Embryonic facial prominence (tissue), 1 donor: ENCODE data around the gene TAC4.
"Not testable (repeated sequence)": the region's sequence is repeated elsewhere in the genome, so short reads cannot be mapped to it uniquely, and the experiment has no call there.

Experiments used
- DNase-seq: peaks from one replicate; pipeline ENCODE4 v3.0.0-alpha.2; 2016; ENCODE audit errors: extremely low spot score

Gene TAC4

DNA sequence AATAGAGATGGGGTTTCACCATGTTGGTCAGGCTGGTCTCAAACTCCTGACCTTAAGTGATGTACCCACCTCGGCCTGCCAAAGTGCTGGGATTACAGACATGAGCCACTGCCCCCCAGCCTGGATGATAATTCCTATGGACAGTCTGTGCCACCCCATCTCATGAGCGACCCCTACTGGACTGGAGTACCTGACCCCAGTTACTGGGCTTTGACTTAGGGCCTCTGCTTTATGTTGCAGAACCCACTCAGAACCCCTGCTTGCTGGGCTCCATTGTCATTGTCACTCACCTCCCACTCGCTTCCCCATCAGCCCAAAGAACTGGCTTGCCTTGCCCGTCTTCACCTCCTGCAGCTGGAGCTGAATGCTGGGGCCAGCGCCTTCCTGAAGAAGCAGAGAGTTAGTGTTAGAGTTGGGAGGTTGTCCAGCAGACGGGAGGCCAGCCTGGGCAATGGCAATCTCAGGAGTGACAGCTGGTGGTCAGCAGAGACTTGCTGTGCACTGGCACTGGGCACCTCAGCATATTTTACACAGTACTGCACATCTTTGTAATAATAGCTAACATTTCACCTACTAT, 4.0 kb downstream of the TAC4 start:
- DNase-seq, result no peak

DNA sequence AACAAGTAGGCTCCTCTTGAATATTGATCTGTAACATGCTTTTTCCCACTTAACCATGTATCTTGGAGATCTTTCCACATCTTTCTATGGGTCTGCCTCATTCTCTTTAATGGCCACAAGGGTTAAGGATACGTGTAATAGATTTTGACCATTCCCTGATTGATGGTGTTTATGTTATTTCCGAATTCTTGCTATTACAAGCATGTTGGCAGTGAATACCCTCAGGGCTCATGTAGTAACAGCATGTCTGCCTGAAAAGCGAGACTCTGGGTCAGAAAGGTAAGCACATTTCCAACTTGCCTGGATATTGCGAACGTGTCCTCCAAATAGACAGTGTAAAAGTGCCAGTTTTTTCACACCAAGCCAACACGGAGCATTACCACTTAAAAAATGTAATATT, 5.0 kb downstream of the TAC4 start:
- no peak for DNase-seq

DNA sequence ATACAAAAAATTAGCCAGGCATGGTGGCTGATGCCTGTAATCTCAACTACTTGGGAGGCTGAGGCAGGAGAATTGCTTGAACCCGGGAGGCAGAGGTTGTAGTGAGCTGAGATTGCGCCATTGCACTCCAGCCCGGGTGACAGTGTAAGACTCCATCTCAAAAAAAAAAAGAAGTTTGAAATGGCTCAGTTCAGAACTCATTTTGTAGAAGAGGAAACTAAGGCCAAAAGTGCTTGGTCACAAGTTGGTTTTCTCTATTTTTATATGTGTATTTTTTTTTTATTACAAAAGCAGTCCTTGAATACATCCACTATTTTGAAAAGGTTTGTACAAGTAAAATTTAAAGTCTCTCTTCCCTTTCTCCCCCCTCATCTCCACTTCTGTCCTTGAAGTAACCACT, 5.5 kb downstream of the TAC4 start:
- DNase-seq, result no peak

DNA sequence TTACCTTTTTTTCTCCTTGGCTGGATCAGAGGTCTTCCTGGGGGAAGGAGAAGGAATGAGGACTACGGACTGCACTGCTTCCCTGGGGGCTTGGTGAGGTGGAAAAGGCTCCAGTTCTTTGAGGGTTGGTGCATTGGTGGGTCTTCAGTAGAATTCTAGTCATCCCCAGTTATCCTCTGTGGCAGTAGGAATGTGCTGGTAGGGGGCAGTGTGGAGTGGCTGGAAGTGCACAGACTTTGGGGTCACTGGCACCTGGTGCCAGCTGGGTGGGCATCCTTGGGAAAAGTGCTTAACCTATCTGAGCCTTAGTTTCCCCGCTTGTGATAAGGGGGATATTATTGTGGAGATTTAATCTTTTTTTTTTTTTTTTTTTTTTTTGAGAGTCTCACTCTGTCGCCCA, 6.3 kb downstream of the TAC4 start:
- no peak for DNase-seq

DNA sequence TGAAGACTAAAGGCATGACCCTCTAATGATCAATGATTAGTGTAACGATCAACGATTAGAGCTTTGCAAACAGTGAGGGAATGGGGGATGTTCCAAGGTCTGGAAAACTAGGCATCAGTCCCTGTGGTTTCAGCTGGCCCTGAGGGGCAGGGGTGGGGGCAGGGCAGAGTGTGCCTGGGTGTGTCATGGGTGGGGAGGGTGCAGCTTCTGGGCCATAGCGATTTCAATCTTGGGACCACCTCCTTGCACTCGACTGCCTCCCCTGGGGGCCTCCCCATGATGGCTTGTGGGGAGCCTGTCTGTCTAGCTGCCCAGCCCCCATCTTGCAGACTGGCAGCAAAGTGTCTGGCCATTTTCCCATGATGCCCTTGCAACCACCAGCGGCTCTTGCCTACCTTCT, 8.4 kb downstream of the TAC4 start:
- no peak for DNase-seq

DNA sequence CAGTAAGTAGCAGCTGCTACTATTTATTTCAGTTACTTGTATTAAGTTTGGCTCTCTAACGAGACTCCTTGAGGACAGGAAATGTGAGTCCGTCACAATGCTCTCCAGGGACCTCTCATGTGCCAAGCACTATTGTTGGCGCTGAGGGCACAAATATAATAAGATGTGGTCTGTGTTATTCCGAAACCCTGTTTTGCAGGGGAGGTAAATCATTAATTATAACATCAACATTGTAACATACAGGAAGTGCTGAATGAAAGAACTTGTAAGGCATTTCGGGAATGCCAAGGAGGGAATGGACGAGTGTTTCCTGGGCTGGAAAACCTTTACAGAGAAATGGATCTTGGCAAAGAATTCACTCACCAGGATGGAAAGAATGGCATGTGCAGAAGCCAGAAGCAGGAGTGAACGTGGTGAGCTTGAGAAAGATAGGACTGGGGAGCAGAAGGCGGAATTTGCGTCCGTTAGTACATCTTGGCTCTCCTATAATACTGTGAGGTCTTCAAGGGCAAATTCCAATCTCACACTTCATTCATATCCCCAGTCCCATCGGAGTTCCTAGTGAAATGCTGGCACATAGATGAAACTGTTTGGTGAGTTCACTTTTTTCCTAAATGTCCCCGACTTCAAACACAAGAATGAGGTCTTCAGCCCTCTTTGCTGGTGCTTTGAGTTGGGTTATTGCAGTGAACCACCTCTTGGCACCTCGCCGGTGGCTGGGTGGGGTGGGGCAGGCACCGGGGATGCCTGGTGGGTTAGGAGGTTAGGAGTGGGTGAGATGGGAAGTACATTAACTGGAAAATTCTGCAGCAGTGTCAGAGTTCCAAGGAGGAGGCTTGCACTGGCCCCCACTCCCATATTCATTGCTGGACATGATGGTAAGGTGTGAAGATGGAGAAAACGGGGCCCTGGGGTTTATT, 11.5 kb downstream of the TAC4 start:
- DNase-seq, result no peak

DNA sequence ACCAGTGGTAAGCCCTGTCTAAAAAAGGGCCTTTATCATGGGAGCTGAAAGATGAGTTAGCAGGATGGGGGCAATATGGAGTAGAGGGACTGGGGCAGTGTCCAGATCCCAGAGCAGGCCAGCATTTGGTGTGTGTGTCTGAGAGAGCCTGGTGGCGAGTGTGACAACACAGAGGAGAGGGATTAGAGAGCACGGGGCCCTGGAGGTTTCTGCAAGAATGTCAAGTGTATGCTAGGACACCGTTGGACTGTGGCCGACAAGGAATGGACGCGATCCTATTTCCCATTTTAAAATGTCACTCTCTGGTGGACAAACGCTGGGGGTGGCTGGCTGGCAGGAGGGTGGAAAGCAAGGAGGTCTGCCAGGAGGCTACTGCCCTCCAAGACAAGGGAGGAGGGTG, 12.4 kb downstream of the TAC4 start:
- DNase-seq, result no peak

DNA sequence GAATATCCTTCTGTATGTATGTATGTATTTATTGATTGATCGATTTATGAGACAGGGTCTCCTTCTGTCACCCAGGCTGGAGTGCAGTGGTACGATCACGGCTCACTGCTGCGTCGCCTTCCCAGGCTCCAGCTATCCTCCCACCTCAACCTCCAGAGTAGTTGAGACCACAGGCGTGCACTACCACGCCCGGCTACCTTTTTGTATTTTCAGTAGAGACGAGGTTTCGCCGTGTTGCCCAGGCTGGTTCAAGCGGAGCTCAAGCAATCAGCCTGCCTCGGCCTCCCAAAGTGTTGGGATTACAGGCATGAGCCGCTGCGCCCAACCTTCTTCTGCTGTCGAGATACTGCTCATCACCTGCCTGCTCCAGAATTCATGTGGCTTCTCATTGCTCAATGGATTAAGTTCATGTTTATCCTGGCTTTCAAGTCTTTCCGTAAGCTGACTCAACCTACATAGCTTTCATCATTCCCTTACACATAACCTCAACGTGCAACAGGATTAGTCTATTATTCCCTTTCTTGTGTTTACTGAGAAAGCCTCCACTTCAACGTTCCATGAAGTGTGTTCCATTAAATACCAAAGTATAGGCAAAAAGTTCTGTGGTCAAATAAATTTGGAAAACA, 13.6 kb downstream of the TAC4 start:
- DNase-seq, result no peak

DNA sequence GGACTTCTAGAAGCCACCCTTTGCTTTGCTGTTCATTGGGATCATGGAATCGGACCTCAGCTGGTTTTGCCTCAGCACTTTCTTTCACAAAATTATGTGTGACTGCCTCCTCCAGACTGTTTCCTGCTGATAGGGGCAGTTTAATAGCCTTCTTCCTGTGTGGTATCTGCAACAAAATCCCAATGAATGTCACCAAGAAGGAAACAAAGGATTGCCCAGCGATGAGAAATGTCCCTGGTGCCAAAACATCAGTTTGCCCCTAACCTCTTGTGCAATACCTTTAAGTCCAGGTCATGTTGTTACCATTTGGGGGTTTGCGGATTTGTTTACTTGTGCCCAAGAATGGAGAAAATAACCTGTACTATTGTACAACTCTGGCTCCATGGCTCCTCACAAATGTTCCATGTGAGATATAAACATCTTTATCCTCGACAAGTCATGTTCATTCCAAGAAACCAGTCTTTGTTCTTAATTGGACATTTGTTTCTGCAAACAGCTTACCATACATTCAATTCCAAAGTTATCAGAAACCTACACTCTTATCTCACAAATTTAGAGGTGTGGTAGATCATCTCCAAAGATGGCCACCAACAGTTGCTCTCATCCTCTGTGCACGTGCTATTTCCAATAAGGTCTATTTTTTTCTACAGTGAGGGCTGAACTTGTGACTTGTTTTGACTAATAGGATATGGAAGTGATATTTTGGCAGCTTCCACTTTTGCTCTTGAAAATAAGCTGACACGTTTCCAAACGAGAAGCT, 14.8 kb downstream of the TAC4 start:
- no peak for DNase-seq

DNA sequence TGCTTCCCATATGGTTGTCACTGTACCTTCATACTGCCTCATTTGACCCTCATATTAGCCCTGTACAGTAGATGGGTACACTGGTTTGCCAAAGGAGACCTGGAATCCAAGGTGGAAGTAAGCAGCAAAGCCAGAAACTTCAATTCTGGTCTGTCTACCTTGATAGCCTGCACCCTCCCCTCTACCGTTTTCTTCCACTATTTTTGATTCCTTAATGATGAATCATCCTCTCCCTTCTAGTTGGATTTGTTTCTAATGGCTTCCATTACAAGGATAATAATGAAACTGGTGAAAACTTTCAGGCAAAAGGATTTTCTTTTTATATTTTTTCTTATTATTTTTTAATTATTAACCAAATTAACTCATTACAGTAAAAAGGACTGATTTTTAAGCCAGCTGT, 17.3 kb downstream of the TAC4 start:
- DNase-seq, result no peak

DNA sequence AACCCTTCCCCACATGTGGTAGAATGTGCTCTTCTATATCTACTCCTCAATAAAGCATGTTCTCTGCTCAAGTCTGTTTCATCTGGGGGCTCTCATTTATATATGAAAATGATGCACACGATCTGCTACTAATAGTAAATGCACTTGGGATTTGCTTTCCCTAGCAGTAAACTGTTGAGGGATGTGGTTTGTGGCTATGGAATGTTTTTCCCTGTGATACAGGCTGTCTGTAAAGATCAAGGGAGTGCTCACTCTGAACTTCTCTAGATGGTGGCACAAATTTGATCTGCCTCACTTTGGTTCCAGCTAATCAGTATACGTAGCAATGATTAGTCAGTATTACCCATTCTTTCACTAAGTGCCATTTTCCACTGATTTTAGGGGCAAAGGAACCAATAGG, 18.8 kb downstream of the TAC4 start:
- no peak for DNase-seq

DNA sequence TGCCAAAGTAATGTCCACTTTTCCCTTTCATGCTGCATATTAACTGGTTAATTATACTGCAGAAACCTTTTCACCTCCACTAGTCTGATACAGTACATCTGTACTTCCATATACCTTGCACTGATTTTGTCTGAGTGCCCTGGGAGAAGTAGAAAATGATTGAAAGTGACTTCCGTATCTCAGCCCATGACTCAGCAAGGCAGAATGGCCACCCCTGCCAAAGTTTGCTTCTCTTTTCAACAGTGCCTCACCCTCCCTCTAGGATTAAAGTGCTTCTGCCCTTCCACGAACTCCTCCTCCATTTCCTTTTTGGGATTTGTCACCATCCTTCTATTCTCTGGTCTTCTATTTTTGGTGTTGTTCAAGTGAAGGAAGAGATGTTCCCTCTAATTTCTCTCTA, 19.5 kb downstream of the TAC4 start:
- DNase-seq, result not testable (repeated sequence)

DNA sequence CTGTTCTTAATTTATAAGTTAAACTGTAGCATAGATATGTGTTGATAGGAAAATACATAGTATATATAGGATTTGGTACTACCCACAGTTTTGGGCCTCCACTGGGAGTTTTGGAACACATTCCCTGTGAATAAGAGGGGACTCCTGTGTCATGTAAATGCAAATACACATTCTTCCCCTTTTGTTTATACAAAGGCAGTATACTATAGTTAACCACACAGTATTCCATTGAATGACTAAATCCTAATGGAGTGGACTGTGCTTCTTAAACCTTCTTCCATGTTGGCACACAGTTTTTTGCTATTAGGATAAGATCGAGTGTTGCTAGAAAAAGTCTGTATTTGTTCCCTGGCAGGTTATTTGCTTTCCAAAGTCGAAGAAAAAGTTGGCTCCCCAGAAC, 22.2 kb downstream of the TAC4 start:
- no peak for DNase-seq

DNA sequence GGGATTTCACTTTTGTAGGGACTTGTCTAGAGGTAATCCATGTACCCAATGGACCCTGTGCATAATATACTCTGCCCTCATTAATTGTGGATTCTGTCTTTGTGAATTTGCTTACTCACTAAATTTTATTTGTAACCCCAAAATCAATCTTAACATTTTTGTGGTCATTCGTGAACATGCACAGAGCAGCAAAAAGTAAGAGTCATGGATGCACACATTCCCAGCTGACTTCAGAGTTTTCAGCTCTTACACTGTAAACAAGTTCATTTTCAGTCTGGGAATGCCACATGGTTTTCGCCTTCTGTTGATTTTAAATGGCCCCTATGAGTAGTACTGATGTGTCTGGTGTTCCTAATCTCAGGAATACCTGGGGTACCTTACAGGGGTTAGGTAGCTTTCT, 24.3 kb downstream of the TAC4 start:
- no peak for DNase-seq

DNA sequence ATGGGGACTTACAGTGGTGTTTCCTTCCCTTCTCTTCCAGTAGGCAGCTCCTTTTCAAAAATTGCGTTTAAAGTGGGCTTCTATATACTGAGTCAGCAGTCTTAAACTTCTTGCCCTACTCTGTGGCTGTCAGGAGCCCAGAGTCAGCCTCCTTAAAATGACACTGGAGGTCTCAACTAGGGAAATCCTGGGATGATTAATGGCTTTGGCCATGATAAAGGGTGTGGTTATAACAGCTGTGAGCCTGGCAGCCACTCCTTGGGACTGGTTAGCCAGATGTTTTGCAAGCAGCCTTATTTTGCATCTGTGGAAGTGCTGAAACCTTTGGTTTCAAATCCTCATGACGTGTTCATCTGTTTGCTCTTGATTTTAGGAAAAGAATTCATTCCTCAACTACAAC, 25.0 kb downstream of the TAC4 start:
- no peak for DNase-seq

DNA sequence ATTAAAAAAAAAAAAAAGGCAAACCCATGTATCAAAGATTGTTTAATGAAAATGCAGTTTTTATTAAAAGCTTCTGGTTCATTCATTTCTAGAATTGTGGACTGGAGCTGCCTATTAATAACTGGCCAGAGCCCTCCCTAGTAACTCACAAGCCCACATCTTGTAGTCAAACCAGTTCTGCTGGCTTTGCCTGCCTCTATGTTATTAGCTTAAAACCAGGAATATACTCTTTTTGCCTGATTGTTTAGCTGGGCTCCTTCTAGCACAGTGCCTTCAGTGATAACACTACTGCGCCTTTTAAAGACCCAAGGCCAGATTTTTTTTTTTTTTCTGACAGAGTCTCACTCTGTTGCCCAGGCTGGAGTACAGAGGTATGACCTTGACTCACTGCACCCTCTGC, 26.0 kb downstream of the TAC4 start:
- no peak for DNase-seq

DNA sequence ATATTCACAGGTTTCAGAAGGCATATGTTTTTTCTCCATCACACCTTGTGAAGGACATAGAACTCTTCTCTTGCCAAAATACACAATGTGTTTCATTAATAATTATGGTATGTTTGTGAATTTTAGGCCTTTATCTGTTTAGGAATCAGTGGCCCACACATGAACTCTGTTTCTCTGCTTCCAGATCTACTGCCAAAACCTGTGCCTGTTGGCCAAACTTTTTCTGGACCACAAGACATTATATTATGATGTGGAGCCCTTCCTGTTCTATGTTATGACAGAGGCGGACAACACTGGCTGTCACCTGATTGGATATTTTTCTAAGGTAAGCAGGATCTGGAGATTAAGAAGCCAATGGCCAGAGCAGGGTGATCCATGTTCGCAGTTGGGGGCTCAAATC, 26.4 kb downstream of the TAC4 start:
- DNase-seq, result no peak

DNA sequence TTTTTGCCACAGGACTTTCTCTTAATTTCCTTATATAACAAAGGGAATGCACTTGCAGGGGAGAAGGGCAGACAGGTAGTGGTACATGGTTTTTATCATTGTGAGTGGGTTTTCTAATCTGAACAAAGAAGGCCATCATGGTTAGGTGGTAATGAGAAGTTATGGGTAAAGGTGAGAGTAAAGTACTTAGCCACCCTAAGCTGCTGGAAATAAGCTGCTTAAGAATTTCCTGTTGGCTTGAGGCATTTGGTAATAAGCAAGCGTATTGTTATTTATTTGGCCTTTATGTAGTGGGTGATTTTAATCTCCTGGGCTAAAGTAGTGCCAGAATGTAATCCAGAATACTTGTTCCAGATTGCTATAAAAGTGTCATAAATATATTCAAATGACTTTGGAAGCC, 27.1 kb downstream of the TAC4 start:
- no peak for DNase-seq

DNA sequence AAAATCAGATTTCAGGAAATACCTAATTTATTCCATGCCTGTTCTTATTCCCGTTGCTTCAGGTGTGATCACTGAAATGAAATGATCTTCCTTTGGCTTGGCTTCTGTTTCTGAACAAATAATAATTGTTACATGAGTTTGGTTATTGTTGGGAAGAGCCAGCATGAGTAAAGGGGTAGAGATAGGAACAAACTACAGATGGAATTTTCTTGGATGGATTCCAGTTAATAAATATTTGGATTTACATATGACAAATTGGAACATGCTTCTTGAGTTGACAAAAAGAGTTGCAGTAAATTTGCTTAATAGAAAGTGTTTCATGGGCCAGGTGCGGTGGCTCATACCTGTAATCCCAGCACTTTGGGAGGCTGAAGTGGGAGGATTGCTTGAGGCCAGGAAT, 28.2 kb downstream of the TAC4 start:
- no peak for DNase-seq

DNA sequence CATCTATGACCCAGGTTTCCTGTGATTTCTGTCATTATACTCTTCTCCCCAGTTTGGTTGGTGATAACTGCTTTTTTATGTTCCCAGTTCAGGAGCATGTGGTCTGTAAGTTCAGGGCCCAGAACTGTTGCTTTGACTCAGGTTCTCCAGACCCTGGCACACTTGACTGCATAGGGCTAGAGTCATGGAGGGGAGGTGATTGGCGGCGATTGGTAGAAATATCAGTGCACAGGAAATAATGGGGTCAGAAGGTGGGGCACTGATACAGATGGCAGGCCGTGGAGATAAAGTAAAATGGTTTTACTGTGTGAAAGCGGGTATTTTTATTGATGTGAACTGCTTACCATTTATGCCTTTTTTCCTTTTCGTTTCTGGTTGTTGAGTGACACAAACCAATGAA, 28.7 kb downstream of the TAC4 start:
- no peak for DNase-seq

DNA sequence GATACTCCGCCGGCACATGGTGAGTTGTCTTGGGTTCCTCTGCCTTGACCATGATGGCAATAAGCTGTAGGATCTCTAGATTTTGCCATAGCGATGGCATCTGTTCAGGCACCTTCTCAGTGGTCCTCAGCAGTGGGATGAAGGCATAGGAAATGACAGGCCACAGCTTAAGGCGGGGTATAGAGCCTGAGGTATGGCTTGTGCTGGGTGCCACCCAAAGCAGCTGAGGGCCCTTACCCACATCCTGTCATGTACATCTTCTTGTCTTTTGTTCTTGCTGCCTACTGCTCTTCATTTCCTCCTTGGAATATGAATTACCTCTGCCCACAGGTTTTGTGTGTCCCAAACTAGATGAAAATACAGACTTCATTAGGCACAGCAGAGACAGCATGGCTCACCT, 29.9 kb downstream of the TAC4 start:
- no peak for DNase-seq

DNA sequence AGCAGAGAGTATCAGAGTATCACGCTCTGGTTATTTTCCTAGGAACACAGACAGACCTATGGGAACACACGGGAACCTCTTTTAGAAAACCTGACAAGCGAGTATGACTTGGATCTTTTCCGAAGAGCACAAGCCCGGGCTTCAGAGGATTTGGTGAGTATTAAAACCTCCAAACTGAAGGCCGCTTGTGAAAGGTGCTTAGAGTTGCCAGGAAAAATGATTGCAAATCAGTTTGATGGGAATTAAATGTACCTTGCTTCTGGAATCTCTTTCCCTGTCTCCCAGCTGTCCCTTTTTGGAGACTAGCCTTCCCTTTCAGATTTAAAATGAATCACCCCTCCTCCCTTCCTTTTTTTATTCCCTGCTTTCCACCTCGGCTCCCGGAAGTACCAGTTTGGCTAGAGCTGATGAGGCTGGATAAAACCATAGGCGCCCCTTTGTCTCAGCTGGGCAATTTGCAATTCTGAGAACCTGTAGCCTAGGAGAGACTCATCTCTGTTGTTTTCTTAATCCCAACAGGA, 32.0 kb downstream of the TAC4 start:
- no peak for DNase-seq
